Spleen (tissue), 11 donors: ENCODE results near the gene IVNS1ABP. TPM values are rescaled to one million over a fixed set of nuclear protein-coding genes. Genes with fewer than 3 reads are reported as not detected.

Experiments
- DNase-seq: peaks from one replicate; pipeline ENCODE4 v3.0.0-alpha.2; 2020
- H3K27ac ChIP-seq, 8 donors: fragments of 200-600 bp; sonication (generic) in 7 of 8; 1 replicate in 4 of 8; 2 replicates in 4 of 8; pipeline versions ENCODE4 v1.5.0 to v1.8.0; 2016 to 2021; ENCODE audit warnings: inconsistent platforms in 4 of 8, mild to moderate bottlenecking in 4 of 8, moderate library complexity in 1 of 8
- H3K27me3 ChIP-seq, 7 donors: fragments of 200-600 bp; sonication (generic) in 6 of 7; replicated peaks in 1 of 7; 1 replicate in 4 of 7; 2 replicates in 3 of 7; pipeline versions ENCODE4 v1.5.0 to v1.8.0; 2016 to 2021; ENCODE audit warnings: inconsistent platforms in 3 of 7, mild to moderate bottlenecking in 1 of 7
- H3K36me3 ChIP-seq, 6 donors: fragments of 200-600 bp; sonication (generic) in 5 of 6; 1 replicate in 4 of 6; 2 replicates in 2 of 6; pipeline versions ENCODE4 v1.5.0 to v1.8.0; 2016 to 2021; ENCODE audit warnings: inconsistent platforms in 2 of 6
- H3K4me1 ChIP-seq, 6 donors: fragments of 200-600 bp; sonication (generic) in 5 of 6; 1 replicate in 3 of 6; 2 replicates in 3 of 6; pipeline versions ENCODE4 v1.5.0 to v1.8.0; 2016 to 2021; ENCODE audit warnings: inconsistent platforms in 3 of 6
- H3K4me3 ChIP-seq, 8 donors: fragments of 200-600 bp; sonication (generic) in 7 of 8; 1 replicate in 4 of 8; 2 replicates in 4 of 8; pipeline versions ENCODE4 v1.5.0 to v1.8.0; 2016 to 2021; ENCODE audit warnings: inconsistent platforms in 4 of 8, mild to moderate bottlenecking in 4 of 8, moderate library complexity in 2 of 8
- H3K9me3 ChIP-seq, 8 donors: fragments of 200-600 bp; sonication (generic) in 7 of 8; 1 replicate in 4 of 8; 2 replicates in 4 of 8; pipeline versions ENCODE4 v1.5.0 to v1.8.0; 2016 to 2021; ENCODE audit warnings: inconsistent platforms in 4 of 8
- POLR2A ChIP-seq, 3 donors: fragments of 450-650 bp; IDR thresholded peaks; one replicate each; pipeline ENCODE4 v1.5.1; 2017; ENCODE audit warnings: antibody characterized with exemption in 3 of 3, mild to moderate bottlenecking in 1 of 3
- POLR2AphosphoS5 ChIP-seq, 3 donors: sonication (generic); formaldehyde crosslinking; IDR thresholded peaks; one replicate each; pipeline ENCODE4 v1.5.1; 2017; ENCODE audit warnings: antibody characterized with exemption in 3 of 3
- WGBS, 5 donors: extraction: QIAGEN DNeasy Blood & Tissue Kit in 3 of 5; methylation state at CpG; one replicate each; pipeline versions ENCODE4 v1.1.5 to v1.1.7; 2013 to 2018; 5-methylcytosine and 5-hydroxymethylcytosine counted together
- intact Hi-C: fragments of 100-400 bp; cut with DNase I; formaldehyde crosslinking; loops from one replicate; pipeline ENCODE4 v1.15.0; 2023; ENCODE audit warnings: low total_unique reads
- polyA plus RNA-seq, 3 donors: library from polyadenylated mRNA; stranded (reverse); fragments of 200-250 nt; gene quantifications; one replicate each; pipeline ENCODE4 v1.2.1, GENCODE V29; 2013
- total RNA-seq, 7 donors: library from RNA; depleted of rRNA in 3 of 7; stranded (reverse); fragments of >200 nt in 3 of 7; fragmentation: NEBNext Ultra II Directional in 4 of 7; extraction: Animal tissue kit (Norgen Biotek cat#: 25700) in 4 of 7; gene quantifications; one replicate each; pipeline versions ENCODE4 v1.1.0 to v1.2.1, GENCODE V29; 2016 to 2021
- TF ChIP-seq, protein P1 (sequence below), 11 experiments: fragments of 200-600 bp in 7 of 11; fragments of 450-650 bp in 4 of 11; sonication (generic) in 4 of 11; IDR thresholded peaks in 8 of 11; conservative IDR thresholded peaks in 3 of 11; 1 replicate in 7 of 11; 2 replicates in 4 of 11; pipeline versions ENCODE4 v1.4.0 to v1.8.0; 2016 to 2021; ENCODE audit warnings: antibody characterized with exemption in 11 of 11, inconsistent platforms in 4 of 11, mild to moderate bottlenecking in 1 of 11
- donor health status: healthy with polysubstance abuse.
- donor health status: DM: no; HTN: no; CAD: no; lungs with moderate emphysema.
- donor health status: DM: no; HTN: no; CAD: no.
- donor health status: Bipolar disorder and iron deficiency.
- donor health status: healthy.
- donor health status: DM: no; HTN: no; CAD: no.
- donor health status: DM: yes; HTN: yes; CAD: no.

IVNS1ABP gene
- total and polyA plus RNA-seq, 10 donors, result 29.5 to 148 (median 107) TPM

- peak overlapping the region; percentile 95 to 100 (median 98) for H3K27ac ChIP-seq
- no peaks in the 10 kb centered on the region for H3K36me3 ChIP-seq
- no peak for DNase-seq
- intact Hi-C loops, result loop anchor here (5.0 to 10.0 kb wide), 3 partner anchors 164 to 354 kb away; partner anchors contain the start of genes SWT1 and TRMT1L
- peak overlapping the region in 2 of 8 donors; percentile 86 to 87 for H3K4me3 ChIP-seq
- WGBS, 5 donors, result 73 to 91% (median 82%) methylated on average over 10 of the region's 10 CpGs
- H3K9me3 ChIP-seq, result peaks cover 0 to 8% (median 0%) of the 10 kb centered on the region in 8 donors
- H3K4me1 ChIP-seq, result peaks cover 11 to 46% (median 36%) of the 10 kb centered on the region in 6 donors
- no peaks in the 10 kb centered on the region for H3K27me3 ChIP-seq
- TF ChIP-seq, protein P1, sequence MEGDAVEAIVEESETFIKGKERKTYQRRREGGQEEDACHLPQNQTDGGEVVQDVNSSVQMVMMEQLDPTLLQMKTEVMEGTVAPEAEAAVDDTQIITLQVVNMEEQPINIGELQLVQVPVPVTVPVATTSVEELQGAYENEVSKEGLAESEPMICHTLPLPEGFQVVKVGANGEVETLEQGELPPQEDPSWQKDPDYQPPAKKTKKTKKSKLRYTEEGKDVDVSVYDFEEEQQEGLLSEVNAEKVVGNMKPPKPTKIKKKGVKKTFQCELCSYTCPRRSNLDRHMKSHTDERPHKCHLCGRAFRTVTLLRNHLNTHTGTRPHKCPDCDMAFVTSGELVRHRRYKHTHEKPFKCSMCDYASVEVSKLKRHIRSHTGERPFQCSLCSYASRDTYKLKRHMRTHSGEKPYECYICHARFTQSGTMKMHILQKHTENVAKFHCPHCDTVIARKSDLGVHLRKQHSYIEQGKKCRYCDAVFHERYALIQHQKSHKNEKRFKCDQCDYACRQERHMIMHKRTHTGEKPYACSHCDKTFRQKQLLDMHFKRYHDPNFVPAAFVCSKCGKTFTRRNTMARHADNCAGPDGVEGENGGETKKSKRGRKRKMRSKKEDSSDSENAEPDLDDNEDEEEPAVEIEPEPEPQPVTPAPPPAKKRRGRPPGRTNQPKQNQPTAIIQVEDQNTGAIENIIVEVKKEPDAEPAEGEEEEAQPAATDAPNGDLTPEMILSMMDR (IDR thresholded peaks at IDR 0.05 in 8 of 11, conservative IDR thresholded peaks at IDR 0.05 in 3 of 11), result no peak
- no peak for TF ChIP-seq POLR2AphosphoS5 (IDR thresholded peaks at IDR 0.05)
- TF ChIP-seq POLR2A (IDR thresholded peaks at IDR 0.05), result no peak
Observed at GRCh38 chr1:185318431-185319138, 1.5 kb upstream of the IVNS1ABP start.

- intact Hi-C loops, result loop anchor here (5.0 to 10.0 kb wide), 3 partner anchors 163 to 354 kb away; partner anchors contain the start of genes SWT1 and TRMT1L
- no peaks in the 10 kb centered on the region for H3K36me3 ChIP-seq
- TF ChIP-seq, protein P1 (IDR thresholded peaks at IDR 0.05 in 8 of 11, conservative IDR thresholded peaks at IDR 0.05 in 3 of 11), result peak in 4 of 11 experiments; percentile 0 to 40 (median 14)
- no peak for TF ChIP-seq POLR2A (IDR thresholded peaks at IDR 0.05)
- H3K27me3 ChIP-seq, result no peaks in the 10 kb centered on the region
- peaks cover 0 to 8% (median 0%) of the 10 kb centered on the region in 8 donors for H3K9me3 ChIP-seq
- 14 to 18% (median 16%) methylated on average over 11 of the region's 11 CpGs for WGBS, 5 donors
- DNase-seq, result peak; percentile 87
- H3K4me1 ChIP-seq, result peaks cover 18 to 52% (median 43%) of the 10 kb centered on the region in 6 donors
- peak overlapping the region; percentile 95 to 100 (median 98) for H3K27ac ChIP-seq
- H3K4me3 ChIP-seq, result peak overlapping the region; percentile 57 to 98 (median 89)
Observed at GRCh38 chr1:185317886-185318310, 855 bp upstream of the IVNS1ABP start.

DNA sequence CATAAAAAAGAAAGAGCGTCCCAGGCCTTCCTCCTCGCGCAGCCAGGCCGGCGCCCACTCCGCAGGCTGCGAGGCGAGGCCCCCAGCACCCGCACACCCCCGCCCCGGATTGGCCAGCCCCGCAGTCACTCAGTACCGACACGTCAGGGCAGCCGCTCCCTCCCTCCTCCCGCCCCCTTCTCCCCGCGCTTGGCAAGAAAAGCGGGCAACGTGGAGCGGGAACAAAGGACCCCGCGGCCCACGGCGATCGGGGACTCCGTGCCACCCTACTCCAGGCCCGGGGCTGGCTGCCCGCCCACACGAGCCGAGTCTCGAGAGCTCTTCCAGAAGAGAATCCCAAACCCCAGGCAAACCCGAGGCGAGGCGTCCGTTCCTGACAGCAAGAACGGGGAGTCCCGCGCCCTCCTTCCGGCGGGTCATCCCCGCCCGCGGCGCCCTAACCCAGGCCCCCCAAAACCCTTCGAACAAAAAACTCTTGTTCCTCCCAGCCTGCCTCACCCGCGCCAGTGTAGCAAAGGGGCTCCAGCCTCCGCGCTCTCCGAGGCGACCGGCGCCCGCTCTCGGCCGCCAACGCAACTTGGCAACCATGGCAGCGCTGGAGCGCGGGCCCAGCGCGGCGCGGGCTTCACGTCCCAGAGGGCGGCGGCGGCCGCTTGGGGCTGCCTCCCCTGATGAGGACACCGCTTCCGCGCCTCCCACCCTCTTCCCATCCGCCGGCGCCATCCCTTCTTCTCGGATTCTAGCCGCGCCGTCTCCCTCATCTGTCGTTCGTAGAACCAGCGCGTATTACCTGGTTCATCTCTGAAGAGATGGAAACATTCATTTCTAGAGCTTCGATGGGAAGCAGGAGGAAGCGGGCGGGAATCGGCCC, 645 bp downstream of the IVNS1ABP start:
- TF ChIP-seq POLR2AphosphoS5 (IDR thresholded peaks at IDR 0.05) (peak; percentile 67 to 85 (median 80)), POLR2A (IDR thresholded peaks at IDR 0.05) (no peak)
- TF ChIP-seq, protein P1 (IDR thresholded peaks at IDR 0.05 in 8 of 11, conservative IDR thresholded peaks at IDR 0.05 in 3 of 11), result no peak
- peaks cover 28 to 68% (median 58%) of the 10 kb centered on the region in 6 donors for H3K4me1 ChIP-seq
- H3K27ac ChIP-seq, result peak overlapping the region; percentile 95 to 100 (median 98)
- no peaks in the 10 kb centered on the region for H3K27me3 ChIP-seq
- intact Hi-C loops, result loop anchor here (5.0 to 10.0 kb wide), 3 partner anchors 162 to 356 kb away; partner anchors contain the start of genes SWT1 and TRMT1L
- peak overlapping the region; percentile 73 to 99 (median 94) for H3K4me3 ChIP-seq
- no peaks in the 10 kb centered on the region for H3K36me3 ChIP-seq
- DNase-seq, result peak; percentile 98
- 0 to 1% (median 0%) methylated on average over 49 to 88 of the region's 88 CpGs for WGBS, 5 donors
- peaks cover 0 to 5% (median 0%) of the 10 kb centered on the region in 8 donors for H3K9me3 ChIP-seq
